SKM-1 treated with dmso at 0.1 percent for 144 hours (cell line): ENCODE measurements around the gene POLRMT.
"Not testable (repeated sequence)": the region's sequence is repeated elsewhere in the genome, so short reads cannot be mapped to it uniquely, and the experiment has no call there.

Experiments used
- DNase-seq: peaks from one replicate; lab custom pipeline; 2025; ENCODE audit not compliant: unreplicated experiment; lab: John Stamatoyannopoulos, UW

POLRMT gene

DNA sequence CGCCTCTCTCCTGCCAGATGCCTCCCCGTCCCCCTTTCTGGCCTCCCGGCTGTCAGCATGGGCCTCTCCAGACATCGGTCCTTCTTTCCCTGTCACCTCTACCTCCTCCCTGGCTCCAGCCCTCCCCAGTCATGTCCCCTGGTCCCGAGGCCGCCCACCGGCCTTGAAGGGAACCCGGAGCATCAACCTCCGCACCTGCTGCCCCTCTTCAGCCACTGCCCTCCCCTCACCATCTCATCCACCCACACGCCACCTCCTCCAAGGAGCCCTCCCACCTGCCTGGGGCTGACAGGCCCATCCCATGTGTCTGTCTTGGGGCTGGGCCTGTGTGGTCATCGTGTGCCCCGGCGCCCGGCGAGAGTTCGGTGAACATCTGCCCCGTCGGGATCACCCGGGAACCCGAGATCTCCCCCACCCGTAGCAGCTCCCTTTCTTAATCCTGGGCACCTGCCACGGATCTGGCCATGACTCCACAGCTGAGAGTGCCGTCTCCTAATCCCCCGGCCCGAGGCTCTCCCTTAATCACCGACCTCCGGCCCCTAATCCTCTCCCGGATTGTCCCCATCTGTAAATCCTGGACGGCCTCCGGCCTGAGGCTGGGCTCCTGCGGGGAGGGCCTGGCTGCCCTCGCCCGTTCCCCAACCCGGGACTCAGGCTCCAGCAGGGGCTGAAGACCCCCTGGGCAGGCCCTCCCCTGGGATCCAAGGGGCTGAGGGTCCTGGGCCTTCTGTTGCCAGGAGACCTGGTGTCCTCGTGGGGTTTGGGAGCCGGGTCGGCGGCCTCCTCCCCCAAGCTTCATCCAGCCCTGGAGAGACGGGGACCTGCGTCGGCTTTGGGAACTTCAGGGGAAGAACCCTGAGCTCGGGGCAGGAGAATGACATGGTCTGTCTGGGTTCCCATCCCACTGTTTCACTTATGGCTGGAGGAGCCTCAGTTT, 37.7 kb downstream of the POLRMT start:
- no peak for DNase-seq

DNA sequence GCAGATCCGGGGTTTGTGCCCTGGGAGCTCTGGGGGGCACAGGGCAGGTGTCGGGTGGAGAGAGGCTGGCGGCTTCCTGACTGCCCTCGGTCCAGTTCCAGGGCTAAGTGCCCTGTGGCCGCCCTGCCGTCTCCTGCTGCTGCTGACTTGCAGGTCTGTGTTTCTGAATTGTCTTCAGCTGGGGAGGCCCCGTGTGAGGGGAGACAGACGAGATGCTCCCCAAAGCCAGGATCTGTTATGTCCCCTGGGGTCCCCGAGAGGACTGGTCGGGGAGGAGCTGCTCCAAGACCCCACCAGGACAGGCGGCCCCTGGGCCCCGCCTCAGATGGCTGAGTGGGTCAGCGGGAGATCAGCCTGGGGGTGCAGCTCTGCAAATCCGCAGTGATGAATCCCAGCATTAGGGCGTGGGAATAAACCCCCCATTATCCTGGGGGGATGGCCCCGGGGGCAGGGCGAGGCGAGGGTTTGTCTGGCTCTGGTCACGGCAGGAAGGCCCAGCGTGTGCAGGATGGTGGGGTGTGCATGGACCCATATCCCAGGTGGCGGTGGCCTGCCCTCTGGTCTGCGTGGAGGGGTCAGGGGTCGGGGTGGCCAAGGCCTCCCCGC, 39.0 kb downstream of the POLRMT start:
- DNase-seq, result no peak

DNA sequence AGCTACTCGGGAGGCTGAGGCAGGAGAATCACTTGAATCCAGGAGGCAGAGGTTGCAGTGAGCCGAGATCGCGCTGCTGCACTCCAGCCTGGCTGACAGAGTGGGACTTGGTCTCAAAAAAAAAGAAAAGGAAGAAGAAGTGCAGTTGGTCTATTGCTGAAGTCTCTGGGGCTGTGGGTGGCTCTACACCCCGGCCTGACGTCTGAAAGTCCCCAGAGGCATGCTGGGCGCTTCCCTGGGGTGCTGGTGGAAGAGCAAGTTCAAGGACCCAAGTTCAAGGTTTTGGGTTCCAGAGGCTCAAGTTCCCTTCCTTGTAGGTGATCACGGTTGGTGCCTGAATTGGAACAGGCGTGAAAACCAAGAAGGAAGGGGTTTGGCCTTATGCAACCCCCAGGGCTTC, 39.8 kb downstream of the POLRMT start:
- no peak for DNase-seq

DNA sequence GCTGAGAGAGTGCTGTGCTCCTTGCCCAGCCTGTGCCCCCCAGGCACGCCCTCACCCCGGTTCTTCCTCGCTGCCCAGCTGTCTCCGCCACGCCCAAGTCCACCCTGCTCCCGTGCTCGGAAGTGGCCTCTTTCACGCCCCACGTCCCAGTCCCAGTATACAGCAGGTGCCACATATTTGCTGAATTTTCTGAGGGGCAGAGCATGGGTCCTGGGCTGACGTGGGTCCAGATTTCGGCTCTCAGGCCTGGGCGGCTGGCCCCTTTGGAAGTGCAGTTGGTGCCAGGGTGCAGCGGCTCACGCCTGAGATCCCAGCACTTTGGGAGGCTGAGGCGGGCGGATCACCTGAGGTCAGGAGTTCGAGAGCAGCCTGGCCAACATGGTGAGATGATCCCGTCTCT, 40.3 kb downstream of the POLRMT start:
- no peak for DNase-seq

DNA sequence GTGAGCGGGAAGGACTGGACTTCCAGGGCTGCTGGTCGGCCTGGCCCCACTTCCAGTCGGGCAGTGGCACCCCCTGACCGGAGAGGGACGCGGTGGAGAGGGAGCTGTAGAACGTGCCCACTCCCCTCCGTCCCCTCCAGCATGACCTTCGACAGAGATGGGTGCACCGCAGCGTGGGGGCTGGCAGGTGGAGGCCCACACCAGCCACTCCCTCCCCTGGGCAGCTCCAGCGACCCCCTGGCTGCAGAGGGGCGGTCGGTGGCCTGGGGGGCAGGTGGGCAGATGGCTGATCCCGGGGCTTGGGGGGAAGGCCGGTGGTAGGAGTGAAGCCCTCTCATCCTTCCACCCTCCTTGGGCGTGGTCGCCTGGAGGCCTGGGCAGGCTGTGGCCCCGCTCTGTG, 41.2 kb downstream of the POLRMT start:
- DNase-seq, result no peak

DNA sequence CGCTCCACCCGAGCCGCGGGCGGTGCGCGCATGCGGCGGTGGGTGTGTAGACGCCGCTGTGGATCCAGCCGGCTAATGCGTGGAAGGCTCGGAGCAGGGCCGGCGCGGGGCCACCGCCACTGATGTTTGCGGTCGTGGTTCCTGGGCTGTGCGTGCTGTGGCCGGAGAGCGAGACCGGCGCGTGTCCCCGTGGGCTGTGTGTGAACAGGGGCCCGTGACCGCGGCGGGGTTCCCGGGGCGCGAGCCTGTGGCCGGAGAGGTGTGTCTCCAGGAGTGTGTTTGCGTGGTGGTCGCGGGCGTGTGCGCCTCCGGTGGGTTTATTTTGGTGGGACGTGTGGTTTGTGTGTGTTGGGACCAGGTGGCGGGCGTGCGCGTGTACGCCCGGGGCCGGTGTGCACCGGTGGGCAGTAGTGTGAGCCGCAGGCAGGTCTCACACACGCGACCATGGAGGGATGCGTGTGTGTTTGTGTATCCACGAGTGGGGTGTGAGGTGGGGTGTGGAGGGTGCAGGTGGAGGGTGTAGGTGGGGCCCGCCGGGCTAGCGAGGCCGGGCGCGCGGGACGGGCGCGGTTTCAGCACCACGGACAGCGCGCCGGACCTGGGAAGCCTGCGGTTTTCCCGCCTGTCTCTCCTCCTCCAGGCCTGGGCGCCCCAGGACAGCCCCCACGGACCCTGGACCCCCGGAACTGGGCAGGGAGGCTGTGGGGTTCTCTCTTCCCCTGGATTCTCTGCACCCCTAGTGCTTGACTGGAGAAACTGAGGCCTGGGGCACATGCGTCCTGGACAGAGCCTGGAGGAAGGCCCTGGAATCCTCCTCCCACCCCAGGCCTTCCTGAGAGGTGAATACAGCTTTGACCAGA, 42.0 kb downstream of the POLRMT start:
- DNase-seq, result no peak

DNA sequence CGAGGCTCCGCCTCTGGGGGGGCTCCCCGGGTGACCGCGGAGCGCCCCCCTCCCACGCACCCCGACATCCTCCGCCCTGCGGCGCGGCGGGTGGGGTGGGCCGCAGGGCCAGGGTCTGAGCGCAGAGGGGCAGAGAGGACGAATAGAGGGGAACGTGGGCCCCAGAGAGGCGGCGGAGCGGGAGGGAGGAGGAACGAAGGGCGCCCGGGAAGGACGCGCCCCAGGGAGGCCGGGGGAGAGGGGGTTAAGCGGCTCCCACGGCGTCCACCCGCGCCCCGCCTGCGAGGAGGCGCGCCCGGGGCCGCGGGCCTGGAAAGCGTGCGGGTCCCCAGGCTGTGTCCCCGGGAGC, 42.6 kb downstream of the POLRMT start:
- no peak for DNase-seq

DNA sequence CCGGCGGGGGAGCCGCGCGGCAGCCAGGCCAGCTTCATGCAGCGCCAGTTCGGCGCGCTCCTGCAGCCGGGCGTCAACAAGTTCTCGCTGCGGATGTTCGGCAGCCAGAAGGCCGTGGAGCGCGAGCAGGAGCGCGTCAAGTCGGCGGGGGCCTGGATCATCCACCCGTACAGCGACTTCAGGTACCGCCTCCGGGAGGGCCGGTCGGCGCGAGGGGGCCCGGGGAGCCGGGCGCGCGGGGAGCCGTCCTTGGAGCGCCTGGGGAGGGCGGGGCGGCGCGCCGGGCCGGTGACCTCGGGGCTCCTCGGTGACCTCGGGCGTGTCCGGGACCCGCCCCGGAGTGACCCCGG, 43.0 kb downstream of the POLRMT start:
- no peak for DNase-seq

DNA sequence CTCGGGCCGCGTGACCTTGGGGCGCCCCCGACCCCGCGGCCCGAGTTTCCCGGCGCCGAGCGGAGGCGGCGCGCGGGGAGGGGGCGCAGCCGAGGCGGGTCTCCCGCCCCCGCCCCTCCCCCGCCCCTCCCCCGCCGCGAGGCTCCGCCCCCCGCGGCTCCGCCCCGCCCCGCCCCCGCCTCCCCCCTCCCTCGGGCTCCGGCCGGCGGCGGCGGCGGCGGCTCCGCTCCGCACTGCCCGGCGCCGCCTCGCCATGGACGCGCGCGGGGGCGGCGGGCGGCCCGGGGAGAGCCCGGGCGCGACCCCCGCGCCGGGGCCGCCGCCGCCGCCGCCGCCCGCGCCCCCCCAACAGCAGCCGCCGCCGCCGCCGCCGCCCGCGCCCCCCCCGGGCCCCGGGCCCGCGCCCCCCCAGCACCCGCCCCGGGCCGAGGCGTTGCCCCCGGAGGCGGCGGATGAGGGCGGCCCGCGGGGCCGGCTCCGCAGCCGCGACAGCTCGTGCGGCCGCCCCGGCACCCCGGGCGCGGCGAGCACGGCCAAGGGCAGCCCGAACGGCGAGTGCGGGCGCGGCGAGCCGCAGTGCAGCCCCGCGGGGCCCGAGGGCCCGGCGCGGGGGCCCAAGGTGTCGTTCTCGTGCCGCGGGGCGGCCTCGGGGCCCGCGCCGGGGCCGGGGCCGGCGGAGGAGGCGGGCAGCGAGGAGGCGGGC, 43.5 kb downstream of the POLRMT start, which contains the start of gene HCN2:
Gene HCN2 (plus strand): TSS at position 189 of the 703 bp plus-strand sequence. CDS start 65 bp downstream, at position 254.
- DNase-seq, result no peak

DNA sequence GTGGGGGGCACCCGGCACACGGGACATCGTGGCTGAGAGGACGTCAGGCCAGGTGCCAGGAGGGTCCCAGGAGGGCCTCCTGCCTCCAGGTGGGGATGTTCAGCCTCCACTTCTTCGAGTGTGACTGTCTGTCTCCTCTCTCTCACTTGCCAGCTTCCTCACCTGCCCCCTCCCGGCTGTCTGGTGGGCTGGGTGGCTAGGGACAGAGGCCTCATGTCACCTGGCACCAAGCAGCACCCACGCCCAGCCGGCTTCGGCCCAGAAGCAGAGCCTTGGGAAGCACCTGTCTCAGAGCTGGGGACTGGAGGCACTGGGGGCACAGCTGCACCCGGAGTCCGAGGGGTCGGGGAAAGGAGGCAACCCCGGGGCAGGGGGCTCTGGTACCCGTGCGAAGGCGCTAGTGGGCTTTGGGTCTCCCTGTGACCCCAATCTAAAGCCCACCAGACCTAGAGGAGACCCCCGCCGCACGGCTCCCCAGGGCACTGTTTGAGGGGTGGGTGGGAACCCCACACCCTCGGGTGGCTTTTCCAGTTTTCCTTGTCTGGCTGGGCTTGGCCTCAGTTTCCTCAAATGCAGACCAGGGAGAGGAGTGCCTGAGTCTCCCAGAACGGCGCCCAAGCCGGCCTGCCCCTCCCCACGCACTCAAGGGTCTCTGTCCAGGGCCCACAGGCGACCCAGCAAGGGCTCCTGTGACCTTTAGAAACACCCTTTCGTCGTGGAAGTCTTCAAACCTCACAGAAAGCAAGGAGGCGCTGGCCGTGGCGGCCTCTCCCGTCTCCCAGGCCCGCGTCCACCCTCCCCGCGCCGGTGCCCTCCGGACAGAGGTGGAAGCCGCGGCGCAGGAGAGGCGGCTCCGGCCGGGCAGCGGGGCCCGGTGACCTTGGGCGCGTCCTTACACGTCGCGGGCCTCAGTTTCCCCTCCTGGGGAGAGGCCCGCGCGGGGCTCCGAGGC, 44.3 kb downstream of the POLRMT start:
- DNase-seq, result no peak

DNA sequence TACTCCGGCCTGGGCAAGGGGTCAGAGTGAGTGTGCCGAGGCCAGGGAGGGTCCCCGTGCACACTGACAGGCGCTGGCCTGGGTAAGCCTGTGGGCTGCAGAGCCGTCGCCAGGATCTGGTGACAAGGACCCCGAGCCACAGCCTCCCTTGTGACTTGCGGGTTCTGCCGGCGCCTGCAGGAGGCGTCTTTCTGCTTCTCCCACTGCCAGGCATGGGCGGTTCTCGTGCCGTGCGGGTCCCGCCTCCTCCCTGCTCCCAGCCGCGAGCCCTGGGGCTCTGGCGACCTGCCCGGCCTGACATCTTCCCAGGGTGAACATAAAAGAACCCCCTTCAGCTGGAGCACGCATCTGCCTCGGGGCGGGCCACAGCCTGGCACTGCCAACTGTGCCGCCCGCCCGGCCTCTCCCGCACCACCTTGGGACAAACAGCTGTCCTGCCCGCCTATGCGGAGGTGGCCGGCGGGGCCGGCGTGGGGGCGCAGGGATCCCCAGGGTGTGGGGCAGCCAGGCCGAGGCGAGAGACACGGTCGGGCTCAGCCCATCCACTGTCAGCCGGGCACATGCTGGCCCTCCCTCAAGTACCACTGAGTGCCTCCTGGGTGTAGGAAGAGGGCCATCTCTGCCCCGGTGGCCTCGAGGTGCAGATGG, 45.1 kb downstream of the POLRMT start:
- DNase-seq, result peak; percentile 56

DNA sequence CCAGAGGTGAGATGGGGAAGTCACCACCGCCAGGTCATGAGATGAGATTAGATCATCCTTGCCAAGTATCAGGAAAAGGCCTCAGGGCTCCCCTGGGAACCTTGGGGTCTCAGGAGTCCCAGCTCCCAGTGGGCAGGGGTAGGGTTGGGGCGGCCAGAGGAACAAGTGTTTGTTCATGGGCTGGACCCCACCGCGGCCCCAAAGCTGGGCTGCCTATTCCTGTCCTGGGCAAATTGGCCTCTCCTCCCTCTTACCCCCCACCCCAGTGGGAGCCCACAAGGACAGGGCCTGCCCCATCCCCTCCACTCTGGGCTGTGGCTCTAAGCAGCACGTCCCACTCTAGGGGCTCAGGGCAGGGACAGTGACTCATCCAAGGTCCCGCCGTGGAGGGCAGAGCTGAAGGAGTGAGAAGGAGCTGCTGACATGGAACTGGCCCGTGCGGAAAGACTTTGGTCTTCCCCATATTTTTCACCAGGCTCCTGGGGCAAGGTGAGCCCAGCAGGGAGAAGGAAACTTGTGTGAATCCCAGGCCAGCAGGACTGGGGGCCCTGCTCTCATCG, 47.7 kb downstream of the POLRMT start:
- no peak for DNase-seq

DNA sequence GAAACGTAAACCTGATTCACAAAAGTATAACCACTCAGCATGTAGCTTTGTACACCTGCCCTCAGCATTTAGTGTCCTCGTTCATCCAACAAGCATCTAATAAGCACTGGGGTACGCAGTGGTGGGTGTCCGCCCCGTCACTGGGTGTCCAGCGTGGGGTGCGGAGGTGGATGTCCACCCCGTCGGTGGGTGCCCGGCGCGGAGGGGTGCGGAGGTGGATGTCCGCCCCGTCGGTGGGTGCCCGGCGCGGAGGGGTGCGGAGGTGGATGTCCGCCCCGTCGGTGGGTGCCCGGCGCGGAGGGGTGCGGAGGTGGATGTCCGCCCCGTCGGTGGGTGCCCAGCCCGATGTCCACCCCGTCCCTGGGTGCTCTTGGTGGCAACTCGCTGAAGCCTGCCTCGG, 48.2 kb downstream of the POLRMT start:
- DNase-seq, result not testable (repeated sequence)

DNA sequence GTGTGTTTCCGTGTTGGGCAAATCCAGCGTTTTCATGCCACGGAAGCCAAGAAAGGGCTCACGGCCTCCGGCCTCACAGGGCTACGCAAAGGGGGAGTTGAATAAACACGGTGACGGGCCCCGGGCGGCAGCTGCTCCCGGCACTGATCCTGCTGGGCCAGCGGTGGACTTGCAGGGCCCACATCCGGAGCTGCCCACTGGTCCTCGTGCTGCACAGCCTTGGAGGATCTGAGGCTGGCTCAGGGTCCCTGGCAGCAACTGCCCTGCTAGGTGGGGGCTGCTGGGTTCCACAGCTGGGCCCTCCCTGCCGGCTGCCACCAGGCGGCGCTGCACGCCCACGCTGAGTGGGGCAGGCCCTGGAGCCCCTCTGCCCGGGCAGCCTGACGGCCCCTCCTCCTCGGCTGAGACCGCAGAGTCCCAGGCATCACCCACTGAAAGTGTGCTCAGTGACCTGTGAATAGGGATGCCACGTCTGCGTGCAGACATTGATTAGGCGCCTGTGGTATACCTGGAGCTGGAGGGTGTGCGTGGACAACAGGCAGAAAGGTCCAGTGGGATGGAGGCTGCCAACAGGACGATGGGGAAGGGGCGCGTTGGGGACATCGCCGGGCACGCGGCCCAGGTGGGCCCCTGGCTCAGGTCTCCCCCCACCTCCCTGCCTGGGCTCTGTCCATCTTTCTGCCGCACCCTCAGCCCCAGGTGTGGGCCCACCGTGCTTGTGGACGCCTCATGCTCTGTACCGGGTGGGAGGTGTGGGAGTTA, 48.9 kb downstream of the POLRMT start:
- no peak for DNase-seq

DNA sequence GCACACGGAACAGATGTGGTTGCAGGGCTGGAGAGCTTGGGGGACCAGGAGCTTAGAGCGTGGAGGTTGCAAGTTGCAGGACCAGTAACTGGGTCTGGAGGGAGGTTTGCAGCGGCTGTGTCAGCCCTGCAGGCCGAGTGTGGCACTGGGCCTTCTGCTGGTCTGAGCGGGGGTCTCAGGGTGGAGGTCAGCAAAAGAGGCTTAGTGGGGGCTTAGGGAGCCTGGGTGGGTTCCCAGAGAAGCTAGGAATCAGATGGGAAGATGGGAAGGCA, 49.4 kb downstream of the POLRMT start:
- DNase-seq, result no peak

DNA sequence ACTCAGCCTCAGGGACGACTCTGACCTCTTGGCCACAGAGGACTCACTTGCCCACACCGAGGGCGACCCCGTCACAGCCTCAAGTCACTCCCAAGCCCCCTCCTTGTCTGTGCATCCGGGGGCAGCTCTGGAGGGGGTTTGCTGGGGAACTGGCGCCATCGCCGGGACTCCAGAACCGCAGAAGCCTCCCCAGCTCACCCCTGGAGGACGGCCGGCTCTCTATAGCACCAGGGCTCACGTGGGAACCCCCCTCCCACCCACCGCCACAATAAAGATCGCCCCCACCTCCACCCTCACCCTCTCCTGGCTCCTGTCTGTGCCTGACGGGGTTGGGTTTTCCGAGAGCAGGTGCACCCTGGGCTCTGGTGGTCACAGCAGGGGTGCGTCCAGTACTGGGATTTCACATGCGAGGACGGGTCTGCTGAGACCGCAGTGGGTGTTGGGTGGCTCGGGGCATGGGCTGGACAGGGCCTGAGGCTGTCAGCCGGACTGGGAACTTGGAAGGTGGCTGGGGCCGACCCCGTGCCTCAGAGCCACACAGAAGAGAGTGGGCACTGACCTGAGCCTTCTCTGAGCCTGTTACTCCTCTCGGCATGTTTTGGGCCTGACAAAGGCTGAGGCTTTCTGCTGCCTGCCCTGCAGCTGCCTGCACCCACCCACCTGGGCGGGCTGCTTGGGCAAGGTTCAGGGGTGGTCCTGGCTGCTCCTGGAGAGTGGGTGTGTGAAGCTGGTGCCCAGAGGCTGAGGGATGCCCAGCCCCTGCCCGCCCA, 50.0 kb downstream of the POLRMT start:
- DNase-seq, result no peak

DNA sequence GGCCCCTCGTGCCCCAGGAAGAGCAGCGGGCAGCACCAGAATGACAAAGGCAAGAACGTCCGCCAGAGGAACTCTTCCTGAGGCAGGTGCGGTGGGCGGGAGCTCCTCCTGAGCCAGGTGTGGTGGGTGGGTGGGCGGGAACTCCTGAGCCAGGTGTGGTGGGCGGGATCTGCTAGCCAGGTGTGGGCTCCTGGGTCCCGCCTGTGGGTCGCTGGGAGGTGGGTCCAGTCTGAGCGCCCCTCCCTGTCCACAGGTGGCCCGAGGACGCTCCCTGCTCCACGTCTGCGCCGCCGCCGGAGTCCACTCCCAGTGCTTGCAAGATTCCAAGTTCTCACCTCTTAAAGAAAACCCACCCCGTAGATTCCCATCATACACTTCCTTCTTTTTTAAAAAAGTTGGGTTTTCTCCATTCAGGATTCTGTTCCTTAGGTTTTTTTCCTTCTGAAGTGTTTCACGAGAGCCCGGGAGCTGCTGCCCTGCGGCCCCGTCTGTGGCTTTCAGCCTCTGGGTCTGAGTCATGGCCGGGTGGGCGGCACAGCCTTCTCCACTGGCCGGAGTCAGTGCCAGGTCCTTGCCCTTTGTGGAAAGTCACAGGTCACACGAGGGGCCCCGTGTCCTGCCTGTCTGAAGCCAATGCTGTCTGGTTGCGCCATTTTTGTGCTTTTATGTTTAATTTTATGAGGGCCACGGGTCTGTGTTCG, 50.7 kb downstream of the POLRMT start:
- DNase-seq, result no peak
